ENCODE results near the gene HTD2. TPM values are rescaled to one million over a fixed set of nuclear protein-coding genes. Genes with fewer than 3 reads are reported as not detected.

The HTD2 gene
- total RNA-seq, 1 donor from 2014 or later: 6.8 TPM

DNA sequence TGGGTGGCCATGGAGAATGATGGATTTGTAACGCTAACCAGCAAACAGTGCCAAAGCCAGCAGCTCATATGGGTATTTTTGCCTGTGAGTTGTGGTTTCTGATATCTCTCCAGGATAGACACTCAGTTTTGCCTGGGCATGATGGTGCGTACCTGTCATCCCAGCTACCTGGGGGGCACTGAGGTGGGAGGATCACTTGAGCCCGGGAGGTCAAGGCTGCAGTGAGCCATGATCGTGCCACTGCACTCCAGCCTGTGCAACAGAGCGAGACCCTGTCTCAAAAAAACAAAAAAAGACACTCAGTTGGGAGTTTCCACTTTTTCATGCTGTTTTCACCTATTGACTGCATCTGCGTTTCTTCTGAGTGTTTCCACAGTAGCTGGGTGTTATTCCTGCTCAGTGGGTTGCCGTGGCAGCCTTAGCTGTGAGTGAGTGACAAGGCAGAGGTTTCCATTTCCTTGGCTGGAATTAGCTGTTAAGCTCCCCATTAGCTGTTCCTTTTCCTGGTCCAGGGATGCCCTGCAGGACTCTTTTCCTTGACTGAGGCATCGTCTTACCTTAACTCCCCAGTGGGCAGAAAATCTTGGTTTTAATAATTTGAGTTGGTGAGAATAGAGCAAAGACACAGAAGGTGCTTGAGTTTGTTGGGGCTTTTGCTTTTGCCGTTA, 14.5 kb upstream of the HTD2 start:
- ATAC-seq (no peak), DNase-seq (ENCODE audit: low spot score) (no peak)

DNA sequence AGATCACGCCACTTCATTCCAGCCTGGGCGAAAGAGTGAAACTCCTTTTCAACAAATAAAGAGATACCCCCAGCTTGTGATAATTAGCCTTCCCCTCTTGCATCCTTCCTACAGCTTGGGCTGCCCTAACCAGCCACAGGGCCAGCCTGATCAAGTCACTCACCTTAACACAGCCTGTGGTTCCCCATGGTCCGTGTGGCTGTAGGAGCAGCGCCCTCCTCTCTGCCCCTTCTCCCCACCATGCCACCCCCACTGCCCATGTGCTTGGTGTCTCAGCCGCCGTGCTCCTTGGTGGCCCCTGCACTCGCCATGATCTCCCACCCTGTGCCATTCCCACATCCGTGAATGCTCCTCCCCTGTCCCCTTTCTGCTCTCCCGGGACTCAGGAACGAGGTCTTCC, 13.5 kb upstream of the HTD2 start:
- ATAC-seq (peak; percentile 15), DNase-seq (ENCODE audit: low spot score) (no peak)

DNA sequence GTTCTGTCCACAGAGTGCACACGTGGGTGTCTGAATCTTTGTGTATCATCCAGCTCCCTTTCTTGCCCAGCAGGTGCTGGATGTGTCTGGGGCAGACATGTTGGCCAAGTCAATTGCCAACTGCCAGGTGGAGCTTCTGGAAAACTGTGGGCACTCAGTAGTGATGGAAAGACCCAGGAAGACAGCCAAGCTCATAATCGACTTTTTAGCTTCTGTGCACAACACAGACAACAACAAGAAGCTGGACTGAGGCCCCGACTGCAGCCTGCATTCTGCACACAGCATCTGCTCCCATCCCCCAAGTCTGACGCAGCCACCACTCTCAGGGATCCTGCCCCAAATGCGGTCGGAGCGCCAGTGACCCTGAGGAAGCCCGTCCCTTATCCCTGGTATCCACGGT, 12.8 kb upstream of the HTD2 start:
- peak; percentile 36 for ATAC-seq
- DNase-seq (ENCODE audit: low spot score): no peak

DNA sequence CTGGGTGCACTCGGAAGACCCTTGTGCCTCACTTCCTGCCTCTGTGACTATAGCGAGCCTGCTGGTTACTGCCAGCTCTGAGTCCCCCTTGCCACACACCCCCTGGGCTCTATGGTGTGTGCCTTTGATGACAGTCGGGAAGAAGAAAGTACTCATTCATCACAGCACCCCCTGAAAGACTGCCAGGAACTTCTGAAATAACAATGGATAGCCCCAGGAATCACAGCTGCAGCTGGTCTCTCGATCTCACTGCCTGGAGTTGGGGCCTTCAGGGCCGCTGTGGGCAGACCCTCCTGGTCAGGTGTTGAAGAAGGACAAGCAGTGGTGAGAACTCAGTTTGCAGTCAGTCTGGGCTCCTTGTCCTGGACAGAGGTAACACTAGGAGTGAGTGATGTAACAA, 10.1 kb upstream of the HTD2 start:
- ATAC-seq (no peak), DNase-seq (ENCODE audit: low spot score) (no peak)

DNA sequence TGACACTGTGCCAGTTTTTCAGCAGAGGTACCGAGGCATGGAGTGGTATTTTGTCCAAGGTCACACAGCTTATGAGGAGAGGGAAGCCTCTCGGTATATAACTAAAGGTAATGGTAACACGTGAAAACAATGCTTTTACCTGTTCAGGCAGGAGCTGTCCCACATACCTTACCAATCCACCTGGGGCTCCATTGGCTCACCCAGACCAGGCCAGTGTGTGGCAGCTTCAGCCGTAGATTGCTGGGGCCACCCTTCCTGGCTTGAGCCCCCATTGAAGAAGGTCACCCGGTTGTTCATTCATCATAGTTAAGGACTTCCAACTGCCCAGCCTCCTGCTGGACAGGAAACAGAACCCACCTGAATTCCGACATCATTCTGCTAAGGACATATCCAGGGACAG, 9.5 kb upstream of the HTD2 start:
- DNase-seq (ENCODE audit: low spot score): no peak
- no peak for ATAC-seq

DNA sequence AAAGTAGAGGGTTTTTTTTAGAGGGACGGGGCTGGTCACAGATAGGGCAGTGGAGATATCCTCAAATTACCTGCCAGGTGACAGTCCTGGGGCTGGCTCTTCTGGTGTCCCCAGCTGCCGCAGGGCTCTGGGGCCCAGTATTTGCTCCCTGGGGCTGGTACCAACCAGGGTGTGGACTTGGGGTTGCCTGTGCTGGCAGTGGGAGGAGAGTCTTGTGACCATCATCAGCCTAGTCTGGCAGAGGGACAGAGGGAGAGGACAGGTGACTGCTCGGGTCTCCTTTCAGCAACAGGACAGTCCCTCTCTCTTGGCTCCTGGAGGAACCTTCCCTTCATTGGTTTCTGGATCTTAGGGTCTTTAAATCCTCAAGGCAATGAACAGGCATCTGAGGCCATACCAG, 8.1 kb upstream of the HTD2 start:
- no peak for DNase-seq (ENCODE audit: low spot score)
- ATAC-seq: peak; percentile 54

DNA sequence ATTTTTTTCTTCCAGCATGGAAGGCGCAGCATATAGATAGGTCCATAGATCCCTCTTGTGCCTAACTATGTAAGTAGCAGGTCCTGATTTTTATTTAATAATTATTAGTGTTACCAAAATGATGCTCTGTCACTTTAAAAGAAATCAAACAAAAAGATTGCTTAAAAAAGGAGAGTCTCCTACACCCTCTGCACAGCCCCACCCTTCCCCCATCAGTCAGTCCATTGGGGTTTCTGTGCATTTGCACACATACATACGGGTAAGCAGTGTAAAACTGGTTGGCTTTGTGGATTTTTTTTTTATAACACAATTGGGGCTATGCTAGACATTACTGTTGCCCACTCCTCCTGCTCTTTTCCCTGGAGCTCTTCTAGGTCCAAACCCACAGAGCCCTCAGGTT, 7.2 kb upstream of the HTD2 start:
- ATAC-seq (peak; percentile 34), DNase-seq (ENCODE audit: low spot score) (no peak)

DNA sequence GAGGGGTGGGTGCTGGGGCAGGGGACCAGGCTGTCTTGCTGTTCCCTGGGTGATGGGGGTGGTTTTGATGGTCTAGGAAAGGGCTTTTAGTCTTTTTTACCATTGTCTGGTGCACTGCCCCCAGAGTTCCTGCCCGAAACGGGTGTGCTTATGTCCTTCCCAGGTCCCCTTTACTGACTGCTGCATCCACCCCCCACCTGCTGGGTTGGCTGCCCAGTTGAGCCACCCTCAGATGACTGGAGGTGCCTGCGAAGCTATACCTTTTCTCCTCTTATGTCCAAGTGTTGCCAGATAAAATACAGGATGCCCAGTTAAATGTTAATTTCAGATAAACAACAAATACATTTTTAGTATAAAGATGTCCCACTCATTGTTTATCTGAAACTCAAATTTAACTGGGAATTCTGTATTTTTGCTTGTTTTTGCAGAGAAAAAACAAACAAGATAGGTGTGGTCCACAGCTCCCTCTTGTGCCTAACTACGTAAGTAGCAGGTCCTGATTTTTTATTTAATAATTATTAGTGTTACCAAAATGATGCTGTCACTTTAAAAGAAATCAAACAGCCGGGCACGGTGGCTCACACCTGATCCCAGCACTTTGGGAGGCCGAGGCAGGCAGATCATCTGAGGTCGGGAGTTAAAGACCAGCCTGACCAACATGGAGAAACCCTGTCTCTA, 6.3 kb upstream of the HTD2 start:
- no peak for DNase-seq (ENCODE audit: low spot score)
- peak; percentile 70 for ATAC-seq

DNA sequence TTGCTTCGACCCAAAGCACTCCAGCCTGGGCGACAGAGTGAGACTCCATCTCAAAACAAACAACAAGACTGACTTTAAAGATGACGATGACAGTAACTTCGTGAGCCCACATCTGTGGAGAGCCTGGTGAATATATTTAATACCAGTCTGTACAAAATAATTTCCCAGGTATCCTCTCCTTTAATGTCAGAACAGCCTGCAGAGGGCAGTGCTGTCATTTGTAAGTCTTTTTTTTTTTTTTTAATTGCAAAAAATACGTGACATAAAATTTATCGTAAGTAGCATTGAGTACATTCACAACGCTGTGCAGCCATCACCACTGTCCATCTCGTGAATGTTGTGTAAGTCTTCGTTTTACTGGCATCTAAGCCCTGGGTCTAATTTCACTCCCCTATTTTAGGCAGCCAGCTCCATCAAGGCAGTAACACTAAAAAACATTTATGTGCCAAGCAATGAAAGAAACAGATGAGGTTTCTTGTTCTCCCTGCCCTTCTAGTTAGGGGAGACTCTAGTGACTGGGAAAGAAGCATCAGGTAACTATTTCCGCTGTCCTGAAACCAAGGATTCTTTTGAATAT, 1.4 kb downstream of the HTD2 start:
- ATAC-seq (peak; percentile 5), DNase-seq (ENCODE audit: low spot score) (no peak)

DNA sequence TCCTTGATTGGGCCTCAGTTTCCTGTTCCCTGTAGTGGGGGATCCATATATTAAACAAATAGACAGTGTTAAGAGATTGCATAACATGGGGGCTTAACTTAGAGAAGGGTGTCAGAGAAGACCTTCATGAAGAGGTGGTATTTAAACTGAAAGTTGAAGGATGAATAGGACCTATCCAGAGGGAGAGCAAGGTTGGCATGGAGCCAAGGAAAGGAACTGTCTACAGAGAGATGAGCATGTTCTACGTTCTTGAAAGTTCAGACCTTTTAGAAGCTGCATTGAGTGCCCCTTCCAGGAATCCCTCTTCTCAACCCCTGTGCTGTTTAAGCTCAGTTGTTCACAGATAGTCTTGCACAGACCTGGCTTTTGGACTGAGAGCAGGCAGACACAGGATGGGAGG, 2.4 kb downstream of the HTD2 start:
- DNase-seq (ENCODE audit: low spot score): no peak

DNA sequence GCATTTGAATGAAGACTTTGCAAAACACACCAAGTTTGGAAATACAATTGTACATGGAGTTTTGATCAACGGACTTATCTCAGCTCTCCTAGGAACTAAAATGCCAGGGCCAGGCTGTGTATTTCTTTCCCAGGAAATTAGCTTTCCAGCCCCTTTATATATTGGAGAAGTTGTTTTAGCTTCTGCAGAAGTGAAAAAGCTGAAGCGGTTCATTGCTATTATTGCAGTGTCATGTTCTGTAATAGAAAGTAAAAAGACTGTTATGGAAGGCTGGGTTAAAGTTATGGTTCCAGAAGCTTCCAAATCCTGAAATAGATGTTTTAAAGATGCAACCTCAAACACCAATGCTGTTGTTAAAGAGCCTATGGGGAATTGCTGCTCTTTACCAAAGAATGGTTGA, 11.5 kb downstream of the HTD2 start:
- DNase-seq (ENCODE audit: low spot score) (no peak), ATAC-seq (no peak)

More for the DNA sequence above, 2.4 kb downstream of the HTD2 start:
- ATAC-seq: no peak

DNA sequence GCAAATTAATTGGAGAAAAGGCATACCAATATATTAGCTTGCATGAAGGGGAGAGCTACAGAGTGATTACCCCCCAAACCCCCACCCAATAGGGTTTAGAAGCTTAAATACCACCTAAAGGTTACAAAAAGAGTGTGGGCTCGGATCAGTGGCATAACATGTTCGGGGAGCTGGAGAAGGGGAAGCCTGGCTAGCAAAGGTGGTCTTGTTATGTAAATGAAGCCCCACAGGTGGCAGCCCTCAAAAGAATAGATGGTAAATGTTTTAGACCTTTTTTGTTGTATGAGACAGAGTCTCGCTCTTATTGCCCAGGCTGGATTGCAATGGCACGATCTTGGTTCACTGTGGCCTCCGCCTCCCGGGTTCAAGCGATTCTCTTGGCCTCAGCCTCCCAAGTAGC, 15.5 kb downstream of the HTD2 start:
- ATAC-seq (no peak), DNase-seq (ENCODE audit: low spot score) (no peak)

DNA sequence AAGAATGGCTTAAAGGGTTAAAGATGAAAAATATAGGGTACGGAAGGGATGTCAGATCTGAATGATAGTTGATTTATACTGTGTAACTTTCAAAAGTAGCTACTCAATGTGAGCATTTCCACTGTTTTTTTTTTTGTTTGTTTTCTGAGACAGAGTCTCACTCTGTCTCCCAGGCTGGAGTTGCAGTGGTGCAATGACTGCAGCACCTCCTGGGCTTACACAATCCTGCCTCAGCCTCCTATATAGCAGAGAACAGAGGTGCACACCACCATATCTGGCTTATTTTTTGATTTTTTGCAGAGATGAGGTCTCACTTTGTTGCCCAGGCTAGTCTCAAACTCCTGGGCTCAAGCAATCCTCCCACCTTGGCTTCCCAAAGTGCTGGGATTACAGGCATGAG, 16.5 kb downstream of the HTD2 start:
- ATAC-seq (peak; percentile 75), DNase-seq (ENCODE audit: low spot score) (no peak)

DNA sequence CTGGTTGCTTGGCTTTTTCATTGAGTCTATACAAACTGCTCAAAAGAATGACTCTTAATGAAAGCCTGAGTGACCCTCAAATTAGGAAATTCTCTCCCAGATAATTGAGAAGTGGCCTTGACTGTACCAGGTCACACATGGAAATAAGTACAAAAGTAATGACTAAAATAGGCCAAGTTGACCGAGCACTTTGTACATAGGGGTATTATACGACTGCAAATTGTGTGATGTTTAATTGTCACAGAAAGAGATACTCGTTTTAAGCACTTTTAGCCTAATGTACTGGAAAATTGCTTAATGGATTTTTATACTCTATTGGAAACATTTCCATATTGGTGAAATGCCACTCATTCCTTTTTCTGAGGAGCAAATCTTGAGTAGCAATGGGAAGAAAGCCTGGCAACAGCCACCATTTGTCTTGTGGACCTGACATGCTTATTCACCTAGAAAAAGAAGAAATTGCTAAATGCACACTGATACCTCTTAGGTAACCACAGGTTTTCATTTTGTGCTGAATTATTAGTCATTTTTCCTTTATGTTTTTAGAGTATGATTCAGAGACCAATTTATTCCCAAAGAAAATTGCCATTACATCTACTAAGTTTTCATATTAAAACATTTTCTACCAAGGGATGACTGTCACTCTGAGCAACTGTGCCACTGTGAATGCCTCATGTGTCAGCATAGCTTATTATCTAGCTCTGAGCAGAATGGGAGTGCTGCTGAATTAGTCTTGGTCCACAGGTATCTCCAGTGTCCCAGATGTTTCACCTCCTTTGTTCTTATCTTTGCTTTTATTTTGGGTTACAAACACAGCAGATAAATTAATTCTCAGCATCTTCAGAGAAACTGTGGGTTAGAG, 17.4 kb downstream of the HTD2 start:
- ATAC-seq: no peak
- DNase-seq (ENCODE audit: low spot score): no peak

DNA sequence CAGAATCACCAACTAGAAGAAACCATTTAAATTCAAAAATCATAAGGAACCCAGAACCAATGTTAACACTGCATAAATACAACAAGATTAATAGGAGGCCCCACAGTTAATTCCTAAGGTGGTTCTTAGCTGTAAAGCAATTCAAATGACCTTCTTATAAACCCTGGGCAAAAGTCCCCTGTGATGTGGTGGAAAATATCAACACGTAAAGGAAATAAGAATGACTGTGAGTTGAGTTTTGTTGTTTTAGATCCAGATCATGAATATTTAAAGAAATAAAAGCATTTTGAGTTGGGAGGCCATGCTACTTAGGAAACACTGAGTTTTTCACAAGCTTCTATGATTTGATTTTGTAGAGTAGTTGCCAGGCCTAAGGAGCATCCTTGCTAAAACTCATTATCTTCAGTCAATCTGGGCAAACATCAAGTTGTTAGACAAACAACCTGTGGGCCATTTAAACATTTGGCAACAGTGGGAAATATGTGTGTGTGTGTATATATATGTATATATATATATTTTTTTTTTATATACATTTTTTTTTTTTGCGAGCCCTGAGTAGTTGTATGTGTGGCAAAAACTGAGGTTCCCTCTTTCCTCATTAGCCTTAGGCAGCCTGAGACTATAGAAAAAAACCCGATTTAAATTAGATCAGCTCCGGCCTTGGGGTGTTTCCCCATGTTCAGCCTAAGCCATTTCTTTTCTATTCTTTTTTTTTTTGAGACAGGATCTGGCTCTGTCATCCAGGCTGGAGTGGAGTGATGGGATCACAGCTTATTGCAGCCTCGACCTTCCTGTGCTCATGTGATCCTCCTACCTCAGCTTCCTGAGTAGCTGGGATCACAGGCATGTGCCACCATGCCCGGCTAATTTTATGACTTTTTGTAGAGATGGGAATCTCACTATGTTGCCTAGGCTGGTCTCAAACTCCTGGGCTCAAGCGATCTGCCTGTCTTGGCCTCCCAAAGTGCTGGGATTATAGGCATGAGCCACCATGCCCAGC, 18.4 kb downstream of the HTD2 start:
- no peak for DNase-seq (ENCODE audit: low spot score)
- no peak for ATAC-seq

DNA sequence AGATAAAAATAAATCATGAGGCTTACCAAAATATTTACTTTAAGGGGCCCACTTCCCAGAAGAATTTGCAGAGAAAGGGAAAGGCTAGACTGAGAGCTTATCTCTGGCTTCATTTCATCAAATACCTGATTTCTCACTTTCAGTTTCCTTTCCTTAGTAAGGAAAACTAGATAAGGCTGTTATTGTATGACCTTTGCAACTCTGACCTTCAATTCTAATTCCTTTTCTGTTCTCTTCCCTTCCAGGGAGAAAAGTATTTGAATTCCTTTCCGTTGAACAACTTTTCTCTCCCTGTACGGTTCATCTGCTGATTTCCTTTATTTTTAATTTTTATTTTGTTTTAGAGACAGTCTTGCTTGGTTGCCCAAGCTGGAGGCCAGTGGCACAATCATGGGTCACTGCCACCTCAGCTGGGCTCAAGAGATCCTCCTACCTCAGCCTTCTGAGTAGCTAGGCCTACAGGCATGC, 19.2 kb downstream of the HTD2 start:
- ATAC-seq (peak; percentile 67), DNase-seq (ENCODE audit: low spot score) (no peak)

DNA sequence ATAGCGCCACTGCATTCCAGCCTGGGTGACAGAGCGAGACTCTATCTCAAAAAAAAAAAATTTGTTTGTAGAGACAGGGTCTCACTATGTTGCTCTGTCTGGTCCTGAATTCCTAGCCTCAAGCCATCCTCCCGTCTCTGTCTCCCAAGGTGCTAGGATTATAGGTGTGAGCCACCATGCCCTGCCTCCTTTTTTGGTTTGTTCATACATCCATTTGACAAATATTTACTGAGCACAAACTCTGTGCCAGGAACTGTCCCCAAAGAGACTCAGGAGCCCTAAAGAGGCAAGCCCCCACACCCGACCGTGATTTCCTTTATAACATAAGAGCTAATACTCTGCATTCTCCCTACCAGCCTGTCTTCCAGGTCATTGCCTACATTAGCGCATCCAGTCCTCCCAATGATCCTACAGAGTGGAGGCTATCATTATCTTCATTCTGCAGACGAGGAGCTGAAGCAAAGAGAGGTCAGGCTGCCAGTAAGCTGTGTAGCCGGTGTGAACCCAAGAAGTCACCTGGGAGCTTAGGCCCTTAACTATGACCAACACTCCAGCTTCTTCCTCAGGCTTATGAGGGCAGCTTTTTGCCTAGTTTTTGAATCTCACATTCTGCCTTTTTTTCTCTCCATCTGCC, 20.1 kb downstream of the HTD2 start:
- DNase-seq (ENCODE audit: low spot score): no peak
- ATAC-seq: no peak

DNA sequence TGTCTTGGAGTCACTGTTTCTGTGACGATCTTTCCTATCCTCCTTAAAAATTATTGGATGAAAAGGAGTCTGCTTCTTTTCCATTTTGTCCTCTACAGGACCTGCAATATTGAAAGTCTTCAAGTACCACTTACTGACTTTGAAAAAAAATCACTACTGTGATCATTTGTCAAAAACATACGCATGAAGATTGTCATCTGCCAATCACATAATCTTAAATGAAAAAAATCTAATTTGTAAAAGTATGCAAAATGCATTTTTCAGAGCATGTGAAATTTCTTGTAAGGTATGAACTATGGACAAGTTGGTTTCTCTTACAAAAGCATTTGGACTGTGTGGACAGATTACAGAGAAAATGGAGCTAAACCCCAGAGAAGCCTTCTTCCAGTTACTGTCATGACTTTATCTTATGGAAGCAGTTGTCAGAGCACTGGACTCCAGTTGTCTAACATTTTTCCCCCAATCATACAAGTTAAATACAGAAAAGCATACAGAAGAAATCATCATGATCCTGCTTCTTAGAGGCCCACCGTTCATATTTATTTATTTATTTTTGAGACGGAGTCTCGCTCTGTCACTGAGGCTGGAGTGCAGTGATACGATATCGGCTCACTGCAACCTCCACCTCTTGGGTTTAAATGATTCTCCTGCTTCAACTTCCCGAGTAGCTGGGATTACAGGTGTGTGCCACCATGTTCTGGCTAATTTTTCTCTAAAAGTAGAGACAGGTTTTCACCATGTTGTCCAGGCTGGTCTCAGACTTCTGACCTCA, 23.0 kb downstream of the HTD2 start:
- no peak for ATAC-seq

DNA sequence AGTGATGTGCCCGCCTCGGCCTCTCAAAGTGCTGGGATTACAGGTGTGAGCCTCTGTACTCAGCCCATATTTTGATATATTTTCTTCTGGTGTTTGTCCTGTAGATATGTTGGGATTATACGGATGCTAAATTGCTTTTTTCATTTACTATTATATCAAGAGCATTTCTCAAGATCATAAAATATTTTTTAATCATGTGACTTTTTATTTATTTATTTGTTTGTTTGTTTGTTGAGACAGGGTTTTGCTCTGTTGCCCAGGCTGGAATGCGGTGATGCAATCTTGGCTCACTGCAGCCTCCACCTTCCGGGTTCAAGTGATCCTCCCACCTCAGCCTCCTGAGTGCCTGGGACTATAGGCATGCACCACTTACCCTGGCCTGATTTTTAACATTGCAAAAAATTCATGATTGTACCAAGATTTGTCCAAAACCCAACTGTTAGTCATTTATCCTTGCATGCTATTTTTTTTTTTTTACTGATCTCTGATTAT, 23.6 kb downstream of the HTD2 start:
- DNase-seq (ENCODE audit: low spot score) (no peak), ATAC-seq (no peak)

More for the DNA sequence above, 23.0 kb downstream of the HTD2 start:
- DNase-seq (ENCODE audit: low spot score): no peak

Measured in left lobe of liver (tissue), 2 donors.